GM23338 (cell line): ENCODE results near the gene LPIN1. TPM values are rescaled to one million over a fixed set of nuclear protein-coding genes. Genes with fewer than 3 reads are reported as not detected.

Experiments used
- ATAC-seq: fragments of 200-7000 bp; cut with Tn5 transposase; 3 replicates; pipeline ENCODE4 v1.9.1; 2020
- DNase-seq: peaks from one replicate; pipeline ENCODE4 v3.0.0-alpha.2; 2015; ENCODE audit warnings: low spot score
- H2AFZ ChIP-seq: fragments of 200-600 bp; sonication (generic); 2 replicates; pipeline ENCODE4 v1.8.0; 2016; ENCODE audit warnings: antibody characterized with exemption, mild to moderate bottlenecking, moderate library complexity
- H3F3A ChIP-seq: fragments of 200-600 bp; sonication (generic); replicated peaks from 2 replicates; pipeline ENCODE4 v1.8.0; 2017; ENCODE audit warnings: antibody characterized with exemption, mixed run types, low read depth
- H3K27ac ChIP-seq: fragments of 200-600 bp; sonication (generic); 2 replicates; pipeline ENCODE4 v1.6.1; 2016; ENCODE audit warnings: low read depth
- H3K27me3 ChIP-seq: fragments of 200-600 bp; sonication (generic); 2 replicates; pipeline ENCODE4 v1.8.0; 2016; ENCODE audit warnings: mild to moderate bottlenecking, mixed run types, moderate library complexity; ENCODE audit not compliant: insufficient read depth
- H3K36me3 ChIP-seq: fragments of 200-600 bp; sonication (generic); 2 replicates; pipeline ENCODE4 v1.8.0; 2016; ENCODE audit warnings: mild to moderate bottlenecking; ENCODE audit not compliant: insufficient read depth
- H3K4me1 ChIP-seq: fragments of 200-600 bp; sonication (generic); 2 replicates; pipeline ENCODE4 v1.8.0; 2016; ENCODE audit warnings: mild to moderate bottlenecking, moderate library complexity; ENCODE audit not compliant: insufficient read depth
- H3K4me2 ChIP-seq: fragments of 200-600 bp; sonication (generic); 2 replicates; pipeline ENCODE4 v1.7.1; 2017; ENCODE audit warnings: mixed run types
- H3K4me3 ChIP-seq: fragments of 200-600 bp; sonication (generic); 2 replicates; pipeline ENCODE4 v1.6.1; 2016; ENCODE audit warnings: mixed run types
- H3K79me2 ChIP-seq: fragments of 200-600 bp; sonication (generic); replicated peaks from 2 replicates; pipeline ENCODE4 v1.8.0; 2017; ENCODE audit warnings: mild to moderate bottlenecking; ENCODE audit not compliant: insufficient read depth
- H3K9me2 ChIP-seq: fragments of 200-600 bp; sonication (generic); 2 replicates; pipeline ENCODE4 v1.8.0; 2017; ENCODE audit not compliant: insufficient read depth
- H4K20me1 ChIP-seq: fragments of 200-600 bp; sonication (generic); replicated peaks from 2 replicates; pipeline ENCODE4 v1.8.0; 2017; ENCODE audit warnings: mild to moderate bottlenecking; ENCODE audit not compliant: insufficient read depth
- H3K27ac Mint-ChIP-seq: 2 replicates; pipeline ENCODE4 v1.8.0; 2020; ENCODE audit warnings: inconsistent platforms, mild to moderate bottlenecking, moderate library complexity, mixed read lengths
- H3K27me3 Mint-ChIP-seq: 3 replicates; pipeline ENCODE4 v1.8.0; 2022; ENCODE audit warnings: low read depth, mild to moderate bottlenecking, moderate library complexity, mixed read lengths, inconsistent platforms; ENCODE audit not compliant: insufficient read depth, poor library complexity
- H3K36me3 Mint-ChIP-seq: 3 replicates; pipeline ENCODE4 v1.8.0; 2021; ENCODE audit warnings: low read depth, mild to moderate bottlenecking, inconsistent platforms, moderate library complexity, mixed read lengths
- H3K4me1 Mint-ChIP-seq: 3 replicates; pipeline ENCODE4 v1.8.0; 2020; ENCODE audit warnings: mild to moderate bottlenecking, inconsistent platforms, mixed read lengths
- H3K4me3 Mint-ChIP-seq: 3 replicates; pipeline ENCODE4 v1.8.0; 2021; ENCODE audit warnings: moderate library complexity, mild to moderate bottlenecking, inconsistent platforms, mixed read lengths
- H3K9me3 Mint-ChIP-seq: 3 replicates; pipeline ENCODE4 v1.8.0; 2020; ENCODE audit warnings: moderate library complexity, mild to moderate bottlenecking, inconsistent platforms, mixed read lengths
- CREB1 ChIP-seq: fragments of 250-450 bp; sonication (Bioruptor Pico); IDR thresholded peaks from 2 replicates; pipeline ENCODE4 v1.5.0; 2020; ENCODE audit warnings: low read depth, mild to moderate bottlenecking, moderate library complexity
- EZH2 ChIP-seq: fragments of 200-600 bp; sonication (generic); IDR thresholded peaks from one replicate; pipeline ENCODE4 v1.8.0; 2017; ENCODE audit warnings: antibody characterized with exemption, mild to moderate bottlenecking, low read depth; ENCODE audit not compliant: unreplicated experiment
- EZH2phosphoT487 ChIP-seq: fragments of 200-600 bp; sonication (generic); IDR thresholded peaks from one replicate; pipeline ENCODE4 v1.8.1; 2018; ENCODE audit warnings: antibody characterized with exemption; ENCODE audit not compliant: unreplicated experiment
- JUNB ChIP-seq: IDR thresholded peaks from one replicate; pipeline ENCODE4 v1.6.1; 2016; ENCODE audit warnings: antibody characterized with exemption; ENCODE audit not compliant: unreplicated experiment
- NANOG ChIP-seq: IDR thresholded peaks from 2 replicates; pipeline ENCODE4 v1.6.1; 2016; ENCODE audit warnings: antibody characterized with exemption, borderline replicate concordance
- ZNF114 ChIP-seq: fragments of 250-450 bp; sonication (Bioruptor Pico); IDR thresholded peaks from 2 replicates; pipeline ENCODE4 v1.5.0; 2020; ENCODE audit warnings: mild to moderate bottlenecking, moderate library complexity
- ZNF331 ChIP-seq: fragments of 250-450 bp; sonication (Bioruptor Pico); IDR thresholded peaks from 2 replicates; pipeline ENCODE4 v1.5.0; 2020; ENCODE audit warnings: low read depth, mild to moderate bottlenecking, moderate library complexity
- polyA plus RNA-seq: library from polyadenylated mRNA; unstranded; fragments of >200 nt; fragmentation: Nextera tagmentation; extraction: Ambion mirVana; gene quantifications from 2 replicates; pipeline ENCODE4 v1.2.1, GENCODE V29; 2016
- total RNA-seq: library from RNA; depleted of rRNA; stranded (reverse); fragments of >200 nt; shearing (Covaris generic); gene quantifications from 2 replicates; pipeline ENCODE4 v1.2.3, GENCODE V29; 2014
- TF ChIP-seq, protein P1 (sequence below): IDR thresholded peaks from one replicate; pipeline ENCODE4 v1.6.1; 2018; ENCODE audit warnings: antibody characterized with exemption; ENCODE audit not compliant: unreplicated experiment
- TF ChIP-seq, protein P2 (sequence below), 2 experiments: fragments of 200-600 bp in 1 of 2; sonication (generic) in 1 of 2; conservative IDR thresholded peaks; 2 replicates each; pipeline versions ENCODE4 v1.5.1 to v1.6.1; 2016 to 2017; ENCODE audit warnings: antibody characterized with exemption in 2 of 2, low read depth in 2 of 2, mild to moderate bottlenecking in 2 of 2, moderate library complexity in 1 of 2
- TF ChIP-seq, protein P3 (sequence below): IDR thresholded peaks from 2 replicates; pipeline ENCODE4 v1.6.1; 2016; ENCODE audit warnings: antibody characterized with exemption

Gene LPIN1
- total and polyA plus RNA-seq, 2 experiments from 2014 or later = 4.4 to 9.5 TPM

DNA sequence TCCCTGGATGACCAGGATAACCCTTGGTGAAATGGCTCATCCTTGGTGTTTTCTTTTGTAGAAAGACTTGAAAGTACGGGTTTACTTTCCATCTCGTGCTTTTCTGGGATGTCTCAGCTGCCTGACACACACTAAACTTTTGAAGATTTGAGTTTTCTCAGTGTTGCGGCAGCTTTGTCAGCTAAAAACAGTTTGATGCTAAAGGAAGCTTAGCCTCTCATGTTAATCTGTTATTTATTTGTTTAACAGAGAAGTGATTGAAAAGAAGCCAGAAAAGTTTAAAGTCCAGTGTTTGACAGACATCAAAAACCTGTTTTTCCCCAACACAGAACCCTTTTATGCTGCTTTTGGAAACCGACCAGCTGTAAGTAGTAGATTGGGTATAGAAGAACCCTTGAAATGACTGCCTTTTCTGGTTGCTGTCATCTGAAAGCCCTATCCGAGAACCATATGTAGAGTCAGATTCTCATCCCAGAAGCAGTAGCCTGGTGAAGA lies 72.8 kb downstream of the LPIN1 start (continued):
- TF ChIP-seq, protein P1, sequence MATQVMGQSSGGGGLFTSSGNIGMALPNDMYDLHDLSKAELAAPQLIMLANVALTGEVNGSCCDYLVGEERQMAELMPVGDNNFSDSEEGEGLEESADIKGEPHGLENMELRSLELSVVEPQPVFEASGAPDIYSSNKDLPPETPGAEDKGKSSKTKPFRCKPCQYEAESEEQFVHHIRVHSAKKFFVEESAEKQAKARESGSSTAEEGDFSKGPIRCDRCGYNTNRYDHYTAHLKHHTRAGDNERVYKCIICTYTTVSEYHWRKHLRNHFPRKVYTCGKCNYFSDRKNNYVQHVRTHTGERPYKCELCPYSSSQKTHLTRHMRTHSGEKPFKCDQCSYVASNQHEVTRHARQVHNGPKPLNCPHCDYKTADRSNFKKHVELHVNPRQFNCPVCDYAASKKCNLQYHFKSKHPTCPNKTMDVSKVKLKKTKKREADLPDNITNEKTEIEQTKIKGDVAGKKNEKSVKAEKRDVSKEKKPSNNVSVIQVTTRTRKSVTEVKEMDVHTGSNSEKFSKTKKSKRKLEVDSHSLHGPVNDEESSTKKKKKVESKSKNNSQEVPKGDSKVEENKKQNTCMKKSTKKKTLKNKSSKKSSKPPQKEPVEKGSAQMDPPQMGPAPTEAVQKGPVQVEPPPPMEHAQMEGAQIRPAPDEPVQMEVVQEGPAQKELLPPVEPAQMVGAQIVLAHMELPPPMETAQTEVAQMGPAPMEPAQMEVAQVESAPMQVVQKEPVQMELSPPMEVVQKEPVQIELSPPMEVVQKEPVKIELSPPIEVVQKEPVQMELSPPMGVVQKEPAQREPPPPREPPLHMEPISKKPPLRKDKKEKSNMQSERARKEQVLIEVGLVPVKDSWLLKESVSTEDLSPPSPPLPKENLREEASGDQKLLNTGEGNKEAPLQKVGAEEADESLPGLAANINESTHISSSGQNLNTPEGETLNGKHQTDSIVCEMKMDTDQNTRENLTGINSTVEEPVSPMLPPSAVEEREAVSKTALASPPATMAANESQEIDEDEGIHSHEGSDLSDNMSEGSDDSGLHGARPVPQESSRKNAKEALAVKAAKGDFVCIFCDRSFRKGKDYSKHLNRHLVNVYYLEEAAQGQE = no peak
- TF ChIP-seq, protein P2, sequence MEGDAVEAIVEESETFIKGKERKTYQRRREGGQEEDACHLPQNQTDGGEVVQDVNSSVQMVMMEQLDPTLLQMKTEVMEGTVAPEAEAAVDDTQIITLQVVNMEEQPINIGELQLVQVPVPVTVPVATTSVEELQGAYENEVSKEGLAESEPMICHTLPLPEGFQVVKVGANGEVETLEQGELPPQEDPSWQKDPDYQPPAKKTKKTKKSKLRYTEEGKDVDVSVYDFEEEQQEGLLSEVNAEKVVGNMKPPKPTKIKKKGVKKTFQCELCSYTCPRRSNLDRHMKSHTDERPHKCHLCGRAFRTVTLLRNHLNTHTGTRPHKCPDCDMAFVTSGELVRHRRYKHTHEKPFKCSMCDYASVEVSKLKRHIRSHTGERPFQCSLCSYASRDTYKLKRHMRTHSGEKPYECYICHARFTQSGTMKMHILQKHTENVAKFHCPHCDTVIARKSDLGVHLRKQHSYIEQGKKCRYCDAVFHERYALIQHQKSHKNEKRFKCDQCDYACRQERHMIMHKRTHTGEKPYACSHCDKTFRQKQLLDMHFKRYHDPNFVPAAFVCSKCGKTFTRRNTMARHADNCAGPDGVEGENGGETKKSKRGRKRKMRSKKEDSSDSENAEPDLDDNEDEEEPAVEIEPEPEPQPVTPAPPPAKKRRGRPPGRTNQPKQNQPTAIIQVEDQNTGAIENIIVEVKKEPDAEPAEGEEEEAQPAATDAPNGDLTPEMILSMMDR (conservative IDR thresholded peaks at IDR 0.05; ENCODE audit: low read depth in 2 of 2) = no peak
- TF ChIP-seq, protein P3, sequence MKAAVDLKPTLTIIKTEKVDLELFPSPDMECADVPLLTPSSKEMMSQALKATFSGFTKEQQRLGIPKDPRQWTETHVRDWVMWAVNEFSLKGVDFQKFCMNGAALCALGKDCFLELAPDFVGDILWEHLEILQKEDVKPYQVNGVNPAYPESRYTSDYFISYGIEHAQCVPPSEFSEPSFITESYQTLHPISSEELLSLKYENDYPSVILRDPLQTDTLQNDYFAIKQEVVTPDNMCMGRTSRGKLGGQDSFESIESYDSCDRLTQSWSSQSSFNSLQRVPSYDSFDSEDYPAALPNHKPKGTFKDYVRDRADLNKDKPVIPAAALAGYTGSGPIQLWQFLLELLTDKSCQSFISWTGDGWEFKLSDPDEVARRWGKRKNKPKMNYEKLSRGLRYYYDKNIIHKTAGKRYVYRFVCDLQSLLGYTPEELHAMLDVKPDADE = no peak
- TF ChIP-seq ZNF114 (no peak), ZNF331 (CRISPR knock-in tag) (no peak), NANOG (no peak), EZH2phosphoT487 (no peak), EZH2 (no peak)

DNA sequence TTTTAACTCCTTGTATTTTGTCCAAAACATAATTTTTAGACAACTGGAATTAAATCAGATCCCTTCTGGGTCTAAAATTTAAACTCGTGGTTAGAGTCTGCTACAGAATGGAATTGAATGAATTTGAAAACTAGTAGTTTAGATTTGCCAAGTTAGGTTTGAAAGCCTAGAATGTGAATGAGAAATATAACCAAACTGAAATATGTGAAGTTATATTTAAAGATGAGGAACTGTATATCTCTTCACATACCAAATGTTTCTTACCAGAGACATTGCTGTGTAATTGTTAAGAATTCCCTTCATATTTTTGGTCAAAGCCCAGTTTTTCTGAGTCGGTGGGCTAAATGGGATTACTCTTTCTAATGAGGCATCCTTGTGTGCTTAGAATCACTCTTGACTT lies 74.2 kb downstream of the LPIN1 start:
- DNase-seq (no peak), ATAC-seq (no peak)
- H3K27me3 Mint-ChIP-seq = no peaks in the 10 kb centered on the region
- Histone ChIP-seq H3K4me3 (no peak overlapping the region), H3K27me3 (no peaks in the 10 kb centered on the region), H3K9me2 (peaks cover 5% of the 10 kb centered on the region), H3K4me2 (no peak overlapping the region), H2AFZ (no peak overlapping the region), H3K79me2 (no peaks in the 10 kb centered on the region), H3K36me3 (no peaks in the 10 kb centered on the region; the same call in 1 of the 2 replicates), H3F3A (no peaks in the 10 kb centered on the region), H3K27ac (no peak overlapping the region), H3K4me1 (no peaks in the 10 kb centered on the region), H4K20me1 (no peaks in the 10 kb centered on the region)
- peaks cover 6% of the 10 kb centered on the region; the same call in 1 of the 3 replicates for H3K9me3 Mint-ChIP-seq
- H3K4me3 Mint-ChIP-seq = no peak overlapping the region
- peaks cover 31% of the 10 kb centered on the region for H3K36me3 Mint-ChIP-seq
- H3K4me1 Mint-ChIP-seq = peaks cover 6% of the 10 kb centered on the region
- no peak overlapping the region for H3K27ac Mint-ChIP-seq
- TF ChIP-seq EZH2phosphoT487 (no peak), CREB1 (CRISPR knock-in tag) (no peak), NANOG (no peak), JUNB (no peak), EZH2 (no peak), ZNF114 (no peak)
- TF ChIP-seq, protein P3 = no peak
